Kidney epithelial cell (primary cell): ENCODE measurements around the gene C3orf18. TPM values are rescaled to one million over a fixed set of nuclear protein-coding genes. Genes with fewer than 3 reads are reported as not detected.

Experiments used
- DNase-seq: peaks from one replicate; pipeline ENCODE4 v3.0.0-alpha.2; 2010; ENCODE audit warnings: low read depth
- H3K27me3 ChIP-seq: 2 replicates; pipeline ENCODE4 v1.6.0; 2011; ENCODE audit warnings: low read length; ENCODE audit not compliant: control insufficient read depth, insufficient read depth
- H3K36me3 ChIP-seq: 2 replicates; pipeline ENCODE4 v1.5.1; 2011; ENCODE audit warnings: low read length; ENCODE audit not compliant: control insufficient read depth, insufficient read depth
- H3K4me3 ChIP-seq: 2 replicates; pipeline ENCODE4 v1.5.1; 2011; ENCODE audit warnings: low read depth, mild to moderate bottlenecking, control low read depth, low read length
- CTCF ChIP-seq: IDR thresholded peaks from 2 replicates; pipeline ENCODE4 v1.5.1; 2011; ENCODE audit warnings: mild to moderate bottlenecking, moderate library complexity, low read length, control low read depth, inconsistent platforms; ENCODE audit not compliant: insufficient read depth, poor library complexity, severe bottlenecking
- total RNA-seq: library from RNA; depleted of rRNA; stranded (reverse); fragments of >200 nt; gene quantifications from 2 replicates; pipeline ENCODE4 v1.2.3, GENCODE V29; 2015

C3orf18 gene
- total RNA-seq, 1 donor from 2014 or later = 5.9 TPM

- H3K36me3 ChIP-seq = no peaks in the 10 kb centered on the region
- no peak overlapping the region for H3K4me3 ChIP-seq
- TF ChIP-seq CTCF = no peak
- no peaks in the 10 kb centered on the region for H3K27me3 ChIP-seq
- no peak for DNase-seq
Measured at GRCh38 chr3:50588759-50589433, 21.3 kb upstream of the C3orf18 start.

- Histone ChIP-seq H3K27me3 (no peaks in the 10 kb centered on the region), H3K4me3 (no peak overlapping the region), H3K36me3 (no peaks in the 10 kb centered on the region)
- no peak for DNase-seq
- TF ChIP-seq CTCF = no peak
Measured at GRCh38 chr3:50587806-50588758, 20.5 kb upstream of the C3orf18 start.

- H3K36me3 ChIP-seq = no peaks in the 10 kb centered on the region
- no peak for DNase-seq
Measured at GRCh38 chr3:50587373-50587772, 19.8 kb upstream of the C3orf18 start.

GRCh38 chr3:50586763-50587070 is 19.2 kb upstream of the C3orf18 start:
- Histone ChIP-seq H3K36me3 (no peaks in the 10 kb centered on the region), H3K4me3 (no peak overlapping the region), H3K27me3 (no peaks in the 10 kb centered on the region)
- no peak for DNase-seq
- no peak for TF ChIP-seq CTCF

More at GRCh38 chr3:50587373-50587772, 19.8 kb upstream of the C3orf18 start:
- no peak overlapping the region for H3K4me3 ChIP-seq
- no peaks in the 10 kb centered on the region for H3K27me3 ChIP-seq
- TF ChIP-seq CTCF = no peak

- no peak for TF ChIP-seq CTCF
- Histone ChIP-seq H3K4me3 (no peak overlapping the region), H3K27me3 (no peaks in the 10 kb centered on the region), H3K36me3 (no peaks in the 10 kb centered on the region)
- DNase-seq = no peak
Measured at GRCh38 chr3:50585919-50586762, 18.6 kb upstream of the C3orf18 start.
